SK-N-MC (cell line): ENCODE results near the gene PTH2.

Experiments
- EZH2 ChIP-seq: fragments of 200-600 bp; sonication (generic); IDR thresholded peaks from one replicate; pipeline ENCODE4 v1.6.1; 2017; ENCODE audit warnings: antibody characterized with exemption
- POLR2AphosphoS5 ChIP-seq: IDR thresholded peaks from 2 replicates; pipeline ENCODE4 v1.6.1; 2012; ENCODE audit warnings: mild to moderate bottlenecking, low read depth, low read length, borderline replicate concordance

- TF ChIP-seq EZH2 (no peak), POLR2AphosphoS5 (no peak)
Observed at GRCh38 chr19:49469828-49470614, 46.8 kb upstream of the PTH2 start.
